GM12874 (cell line): ENCODE results near the gene SLC44A2.

Experiments
- CTCF ChIP-seq: IDR thresholded peaks from 2 replicates; pipeline ENCODE4 v1.5.1; 2011; ENCODE audit warnings: low read depth, mild to moderate bottlenecking, control low read depth, low read length, moderate library complexity; ENCODE audit not compliant: insufficient read depth

Gene SLC44A2

GRCh38 chr19:10692673-10693264 is 67.4 kb downstream of the SLC44A2 start:
- TF ChIP-seq CTCF = no peak
